Colonic mucosa (tissue), 4 donors: ENCODE results near the gene TMEM131. TPM values are rescaled to one million over a fixed set of nuclear protein-coding genes. Genes with fewer than 3 reads are reported as not detected.

Experiments used
- DNase-seq: peaks from one replicate; pipeline ENCODE4 v3.0.0-alpha.2; 2020
- H3K27ac ChIP-seq: fragments of 200-600 bp; one replicate; pipeline ENCODE4 v1.8.0; 2021
- H3K27me3 ChIP-seq: fragments of 200-600 bp; one replicate; pipeline ENCODE4 v1.8.0; 2021
- H3K36me3 ChIP-seq: fragments of 200-600 bp; one replicate; pipeline ENCODE4 v1.8.0; 2021
- H3K4me1 ChIP-seq: fragments of 200-600 bp; one replicate; pipeline ENCODE4 v1.8.0; 2021; ENCODE audit warnings: mild to moderate bottlenecking
- H3K4me3 ChIP-seq: fragments of 200-600 bp; one replicate; pipeline ENCODE4 v1.8.0; 2021
- H3K9ac ChIP-seq, 2 donors: one replicate each; pipeline ENCODE4 v1.7.0; 2013; ENCODE audit warnings: control low read depth in 2 of 2, low read depth in 2 of 2, low read length in 2 of 2
- H3K9me3 ChIP-seq: fragments of 200-600 bp; one replicate; pipeline ENCODE4 v1.8.0; 2021
- CTCF ChIP-seq: fragments of 200-600 bp; IDR thresholded peaks from one replicate; pipeline ENCODE4 v1.8.0; 2022; ENCODE audit warnings: antibody characterized with exemption, mild to moderate bottlenecking
- intact Hi-C: fragments of 100-400 bp; cut with DNase I; formaldehyde crosslinking; loops from one replicate; pipeline ENCODE4 v1.14.1; 2022
- total RNA-seq, 2 donors: library from RNA; stranded (reverse); fragmentation: NEBNext Ultra II Directional in 1 of 2; extraction: Animal tissue kit (Norgen Biotek cat#: 25700) in 1 of 2; gene quantifications; one replicate each; pipeline ENCODE4 v1.2.1, GENCODE V29; 2021
- donor health status: healthy.
- donor health status: DM: no; HTN: no; CAD: no.
- donor health status: DM: no; HTN: no; CAD: no.

Gene TMEM131
- total RNA-seq, 2 donors from 2014 or later: 52.4 to 60.8 TPM

GRCh38 chr2:97741251-97741650 lies 254.5 kb downstream of the TMEM131 start:
- Histone ChIP-seq H3K27me3 (no peaks in the 10 kb centered on the region), H3K4me1 (no peaks in the 10 kb centered on the region), H3K4me3 (no peak overlapping the region), H3K27ac (no peak overlapping the region), H3K36me3 (peaks cover 3% of the 10 kb centered on the region), H3K9ac (no peak overlapping the region), H3K9me3 (no peaks in the 10 kb centered on the region)
- DNase-seq: no peak
- intact Hi-C loops: no loop called here
- TF ChIP-seq CTCF: no peak

GRCh38 chr2:97740590-97741182 lies 255.1 kb downstream of the TMEM131 start:
- DNase-seq: peak; percentile 42
- H3K36me3 ChIP-seq: peaks cover 3% of the 10 kb centered on the region
- H3K9ac ChIP-seq: no peak overlapping the region
- H3K4me3 ChIP-seq: no peak overlapping the region
- H3K4me1 ChIP-seq: no peaks in the 10 kb centered on the region
- intact Hi-C loops: no loop called here
- TF ChIP-seq CTCF: peak; percentile 74
- H3K27me3 ChIP-seq: no peaks in the 10 kb centered on the region
- H3K27ac ChIP-seq: no peak overlapping the region
- no peaks in the 10 kb centered on the region for H3K9me3 ChIP-seq

GRCh38 chr2:97739893-97740245 lies 255.9 kb downstream of the TMEM131 start:
- H3K27ac ChIP-seq: no peak overlapping the region
- H3K9me3 ChIP-seq: no peaks in the 10 kb centered on the region
- no peaks in the 10 kb centered on the region for H3K4me1 ChIP-seq
- TF ChIP-seq CTCF: no peak
- intact Hi-C loops: no loop called here
- H3K36me3 ChIP-seq: peaks cover 3% of the 10 kb centered on the region
- H3K9ac ChIP-seq: no peak overlapping the region
- no peak overlapping the region for H3K4me3 ChIP-seq
- no peaks in the 10 kb centered on the region for H3K27me3 ChIP-seq
- DNase-seq: no peak

GRCh38 chr2:97739020-97739892 lies 256.5 kb downstream of the TMEM131 start:
- TF ChIP-seq CTCF: no peak
- no peaks in the 10 kb centered on the region for H3K9me3 ChIP-seq
- no peak for DNase-seq

GRCh38 chr2:97738179-97739019 lies 257.3 kb downstream of the TMEM131 start:
- Histone ChIP-seq H3K9me3 (no peaks in the 10 kb centered on the region), H3K27me3 (no peaks in the 10 kb centered on the region), H3K9ac (no peak overlapping the region), H3K27ac (no peak overlapping the region), H3K4me1 (no peaks in the 10 kb centered on the region), H3K4me3 (no peak overlapping the region), H3K36me3 (no peaks in the 10 kb centered on the region)
- intact Hi-C loops: no loop called here
- no peak for DNase-seq
- no peak for TF ChIP-seq CTCF

More at GRCh38 chr2:97739020-97739892, 256.5 kb downstream of the TMEM131 start:
- Histone ChIP-seq H3K4me1 (no peaks in the 10 kb centered on the region), H3K4me3 (no peak overlapping the region), H3K27ac (no peak overlapping the region), H3K36me3 (peaks cover 3% of the 10 kb centered on the region), H3K9ac (no peak overlapping the region), H3K27me3 (no peaks in the 10 kb centered on the region)
- intact Hi-C loops: no loop called here
